SU-DHL-6 (cell line): ENCODE data around the gene AFAP1.

Experiments used
- H2AFZ ChIP-seq: fragments of 200-600 bp; sonication (generic); 2 replicates; pipeline ENCODE4 v1.6.1; 2014; ENCODE audit warnings: low read depth, mild to moderate bottlenecking, moderate library complexity, mixed read lengths, antibody characterized with exemption, low read length; ENCODE audit not compliant: severe bottlenecking
- H3F3A ChIP-seq: fragments of 200-600 bp; shearing (Covaris generic); 2 replicates; pipeline ENCODE4 v1.6.0; 2016; ENCODE audit warnings: antibody characterized with exemption, mild to moderate bottlenecking; ENCODE audit not compliant: insufficient read depth
- H3K27ac ChIP-seq: fragments of 200-600 bp; sonication (generic); 2 replicates; pipeline ENCODE4 v1.5.1; 2016; ENCODE audit warnings: low read depth, mild to moderate bottlenecking, low read length, moderate library complexity, mixed read lengths
- H3K27me3 ChIP-seq: fragments of 200-600 bp; sonication (generic), shearing (Covaris generic); 2 replicates; pipeline ENCODE4 v1.6.0; 2014; ENCODE audit warnings: mild to moderate bottlenecking, low read length
- H3K36me3 ChIP-seq: fragments of 200-600 bp; sonication (generic); 2 replicates; pipeline ENCODE4 v1.6.1; 2014; ENCODE audit warnings: mild to moderate bottlenecking, low read length, mixed read lengths
- H3K4me2 ChIP-seq: fragments of 300-600, 200-600 bp; shearing (Covaris generic), sonication (generic); 2 replicates; pipeline ENCODE4 v1.6.0; 2014; ENCODE audit warnings: low read length, low read depth, mild to moderate bottlenecking; ENCODE audit not compliant: poor library complexity, severe bottlenecking
- H3K4me3 ChIP-seq: fragments of 200-600 bp; sonication (generic); 2 replicates; pipeline ENCODE4 v1.5.1; 2014; ENCODE audit warnings: antibody characterized with exemption, low read length, mild to moderate bottlenecking, mixed read lengths; ENCODE audit not compliant: insufficient read depth, poor library complexity, severe bottlenecking
- H3K79me2 ChIP-seq: fragments of 200-600 bp; sonication (generic); 2 replicates; pipeline ENCODE4 v1.6.1; 2014; ENCODE audit warnings: mild to moderate bottlenecking, low read length, moderate library complexity; ENCODE audit not compliant: insufficient read depth
- H3K9ac ChIP-seq: fragments of 200-600 bp; sonication (generic); 2 replicates; pipeline ENCODE4 v1.7.0; 2014; ENCODE audit warnings: mild to moderate bottlenecking, low read length
- H3K9me2 ChIP-seq: fragments of 200-600 bp; sonication (generic); replicated peaks from 2 replicates; pipeline ENCODE4 v1.6.1; 2014; ENCODE audit warnings: low read length; ENCODE audit not compliant: insufficient read depth
- H3K9me3 ChIP-seq: fragments of 200-600 bp; sonication (generic); 2 replicates; pipeline ENCODE4 v1.6.1; 2014; ENCODE audit warnings: low read length, mixed read lengths; ENCODE audit not compliant: insufficient read depth
- H4K20me1 ChIP-seq: fragments of 200-600 bp; sonication (generic); 2 replicates; pipeline ENCODE4 v1.6.1; 2014; ENCODE audit warnings: low read depth, mild to moderate bottlenecking, antibody characterized with exemption, low read length, moderate library complexity, mixed read lengths
- CTCF ChIP-seq: fragments of 200-600 bp; sonication (generic); IDR thresholded peaks from one replicate; pipeline ENCODE4 v1.5.1; 2017; ENCODE audit warnings: antibody characterized with exemption, mild to moderate bottlenecking, low read length, moderate library complexity; ENCODE audit not compliant: insufficient read depth, poor library complexity, severe bottlenecking
- EZH2phosphoT487 ChIP-seq: fragments of 200-600 bp; sonication (generic), shearing (Covaris generic); conservative IDR thresholded peaks from 2 replicates; pipeline ENCODE4 v1.6.1; 2018; ENCODE audit warnings: mild to moderate bottlenecking, antibody characterized with exemption, low read length, moderate library complexity, mixed read lengths

AFAP1 gene

GRCh38 chr4:7815981-7816380 is 123.7 kb downstream of the AFAP1 start:
- H3F3A ChIP-seq: no peaks in the 10 kb centered on the region
- TF ChIP-seq EZH2phosphoT487 (no peak), CTCF (no peak)
- no peak overlapping the region for H3K4me2 ChIP-seq
- no peaks in the 10 kb centered on the region for H3K27me3 ChIP-seq
- no peaks in the 10 kb centered on the region for H3K36me3 ChIP-seq
- no peaks in the 10 kb centered on the region for H3K79me2 ChIP-seq
- H3K9me3 ChIP-seq: no peaks in the 10 kb centered on the region
- H3K9ac ChIP-seq: no peak overlapping the region
- no peaks in the 10 kb centered on the region for H3K9me2 ChIP-seq
- no peak overlapping the region for H3K27ac ChIP-seq
- no peak overlapping the region for H2AFZ ChIP-seq
- no peaks in the 10 kb centered on the region for H4K20me1 ChIP-seq
- H3K4me3 ChIP-seq: no peak overlapping the region

GRCh38 chr4:7815562-7815961 is 124.1 kb downstream of the AFAP1 start:
- H3K79me2 ChIP-seq: no peaks in the 10 kb centered on the region

GRCh38 chr4:7814451-7814850 is 125.2 kb downstream of the AFAP1 start:
- Histone ChIP-seq H3K36me3 (no peaks in the 10 kb centered on the region), H3K4me2 (no peak overlapping the region), H3F3A (no peaks in the 10 kb centered on the region), H3K79me2 (no peaks in the 10 kb centered on the region), H4K20me1 (no peaks in the 10 kb centered on the region), H3K9ac (no peak overlapping the region), H2AFZ (no peak overlapping the region), H3K9me3 (no peaks in the 10 kb centered on the region), H3K27me3 (no peaks in the 10 kb centered on the region), H3K4me3 (no peak overlapping the region), H3K27ac (no peak overlapping the region), H3K9me2 (no peaks in the 10 kb centered on the region)
- no peak for TF ChIP-seq CTCF
- TF ChIP-seq EZH2phosphoT487: no peak

More at GRCh38 chr4:7815562-7815961, 124.1 kb downstream of the AFAP1 start:
- H3K9ac ChIP-seq: no peak overlapping the region
- H3K9me3 ChIP-seq: no peaks in the 10 kb centered on the region
- no peak for TF ChIP-seq CTCF
- no peak for TF ChIP-seq EZH2phosphoT487
- no peak overlapping the region for H3K27ac ChIP-seq
- no peaks in the 10 kb centered on the region for H3K36me3 ChIP-seq
- H3K4me2 ChIP-seq: no peak overlapping the region
- no peaks in the 10 kb centered on the region for H3K27me3 ChIP-seq
- no peaks in the 10 kb centered on the region for H3K9me2 ChIP-seq
- H4K20me1 ChIP-seq: no peaks in the 10 kb centered on the region
- H3K4me3 ChIP-seq: no peak overlapping the region
- no peak overlapping the region for H2AFZ ChIP-seq
- H3F3A ChIP-seq: no peaks in the 10 kb centered on the region
